NCI-H2227 (cell line): ENCODE results near the gene NDNF.

Experiments
- DNase-seq: peaks from one replicate; lab custom pipeline; 2025; ENCODE audit not compliant: unreplicated experiment; lab: John Stamatoyannopoulos, UW

The NDNF gene

DNA sequence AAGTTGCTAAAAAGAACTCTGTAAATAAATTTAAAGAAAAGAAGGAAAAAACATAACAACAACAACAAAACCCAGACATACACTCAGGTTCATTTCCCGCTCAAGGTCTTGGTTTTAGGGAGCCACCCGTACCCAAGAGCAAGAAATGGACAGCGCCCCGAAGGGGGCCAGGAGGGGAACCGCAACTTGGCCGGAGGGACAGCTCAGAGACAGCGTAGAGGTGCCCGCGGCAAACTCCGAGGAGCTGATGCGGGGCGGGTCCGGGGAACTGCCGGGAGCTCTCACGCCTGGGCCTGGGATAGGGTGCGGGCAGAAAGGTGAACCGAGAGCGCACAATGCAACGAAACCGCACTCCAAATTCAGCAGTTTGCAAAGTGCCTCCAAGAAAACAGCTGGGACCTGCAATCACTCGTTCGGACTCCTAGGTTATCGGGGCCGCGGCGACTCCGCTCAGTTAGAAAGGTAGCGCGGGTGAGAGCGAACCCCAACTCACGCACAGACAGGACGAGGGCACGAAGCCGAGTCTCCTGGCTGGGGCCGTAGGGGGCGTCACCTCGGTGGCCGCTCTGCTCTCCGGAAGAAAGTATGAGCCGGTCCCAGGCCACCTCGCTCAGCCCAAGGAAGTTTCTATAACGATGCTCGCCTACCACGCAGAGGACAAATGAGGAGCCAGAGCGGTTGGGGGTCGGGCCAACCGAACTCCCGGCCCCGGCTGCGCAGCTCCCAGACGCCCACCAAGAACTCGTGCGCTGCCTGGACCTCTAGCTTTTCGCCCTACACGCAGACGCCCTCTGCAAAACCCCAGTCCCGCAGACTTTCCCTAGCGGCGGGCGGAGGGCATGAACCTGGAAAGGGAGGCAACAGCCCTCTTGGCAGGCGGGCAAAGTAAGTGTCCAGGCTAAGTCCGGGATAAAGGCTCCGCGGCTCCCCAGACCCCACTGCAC, 1.4 kb downstream of the NDNF start:
- no peak for DNase-seq

DNA sequence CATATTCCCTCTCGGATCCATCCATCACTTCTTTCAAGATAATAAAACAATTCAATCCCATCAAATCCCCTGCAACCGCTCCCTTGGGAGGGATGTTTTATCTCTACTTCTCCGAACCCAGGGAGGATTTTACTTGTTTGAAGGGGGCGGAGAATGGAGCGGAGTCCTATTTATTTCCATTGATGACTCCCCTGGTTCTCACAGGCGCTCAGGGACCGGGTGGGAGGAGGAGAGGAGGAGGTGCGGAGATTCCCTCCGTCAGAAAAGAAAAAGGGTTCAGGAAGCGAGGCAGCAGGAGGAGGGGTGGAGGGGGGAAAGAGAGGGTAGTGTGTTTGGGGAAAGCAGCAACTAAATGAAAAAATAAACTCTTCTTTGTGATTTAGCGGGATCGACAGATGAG, 2.1 kb downstream of the NDNF start:
- no peak for DNase-seq

- DNase-seq: no peak
Measured at GRCh38 chr4:121069430-121069829, 2.9 kb downstream of the NDNF start.

GRCh38 chr4:121064482-121064881, 7.9 kb downstream of the NDNF start:
- no peak for DNase-seq

DNA sequence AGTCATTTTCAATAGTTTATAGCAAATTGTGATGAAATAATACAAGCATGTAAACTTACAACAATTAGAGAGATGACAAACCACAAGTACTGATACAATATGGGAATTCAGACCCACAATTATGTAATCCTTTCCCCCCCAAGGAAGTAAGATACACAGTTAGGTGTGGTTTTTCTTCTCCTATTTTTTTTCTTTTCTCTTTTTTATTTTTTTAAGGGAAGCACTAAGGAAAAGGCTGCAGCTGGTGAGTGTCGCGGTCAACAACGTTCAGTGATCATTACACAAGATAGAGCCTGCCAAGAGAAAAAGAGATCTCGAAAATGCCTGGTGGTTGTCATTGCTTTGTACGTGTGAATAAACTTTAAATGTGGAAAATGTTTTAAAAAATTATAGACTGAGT, 9.8 kb downstream of the NDNF start:
- no peak for DNase-seq

DNA sequence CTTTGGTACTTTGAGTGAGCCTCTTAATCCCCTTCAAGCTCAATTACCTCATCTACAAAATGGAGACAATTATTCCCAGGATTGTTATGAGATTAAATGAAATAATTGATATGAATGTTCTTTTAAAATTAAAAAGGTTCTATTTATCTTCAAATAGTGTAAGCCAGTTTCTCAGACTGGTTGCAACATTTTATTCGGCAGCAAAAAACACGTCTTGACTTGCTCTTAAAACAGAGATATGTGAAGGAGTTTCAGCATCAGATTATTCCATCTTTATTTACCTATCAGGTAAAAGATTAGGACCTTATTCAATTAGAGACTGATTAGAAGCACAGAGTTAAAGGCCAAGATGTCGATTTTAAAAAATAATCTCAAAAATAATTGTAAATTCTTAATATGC, 10.5 kb downstream of the NDNF start:
- no peak for DNase-seq

DNA sequence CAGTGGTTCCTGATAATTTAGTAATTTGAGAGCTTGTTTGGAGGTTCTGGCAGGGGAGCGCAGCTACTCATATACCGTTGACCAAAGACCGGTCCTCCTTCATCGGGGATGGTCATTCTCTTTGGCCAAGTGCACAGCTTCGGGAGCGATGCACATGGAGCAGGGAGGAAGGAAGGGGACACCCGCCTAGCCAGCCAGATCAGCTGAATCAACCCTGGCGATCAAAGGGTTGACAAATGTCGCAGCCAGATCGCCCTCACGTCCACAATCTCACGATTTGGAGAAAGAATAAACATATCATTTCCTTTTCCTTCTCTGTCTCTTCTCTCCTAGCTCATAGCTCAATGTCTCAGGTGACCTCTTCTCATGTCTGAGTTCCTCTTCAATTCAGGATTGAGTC, 11.1 kb downstream of the NDNF start:
- DNase-seq: no peak

GRCh38 chr4:121057466-121057922, 14.8 kb downstream of the NDNF start:
- DNase-seq: no peak

DNA sequence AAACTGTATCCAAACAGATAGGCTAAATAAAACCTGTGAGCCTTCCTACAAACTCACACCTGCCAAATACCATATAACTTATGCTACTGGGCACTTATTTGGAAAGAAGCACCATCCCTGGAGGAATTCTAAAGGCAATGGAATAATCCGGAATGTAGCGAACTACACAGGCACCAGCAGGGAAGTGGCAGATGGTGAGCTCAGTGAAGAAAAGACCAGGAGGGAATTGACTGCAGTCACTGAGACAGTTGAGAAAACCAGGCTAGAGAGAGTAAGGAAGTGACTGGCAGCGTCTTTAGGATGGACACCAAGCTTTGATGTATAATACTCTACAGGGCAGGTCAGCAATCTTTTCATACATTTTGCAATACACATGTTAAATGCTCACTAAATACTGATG, 16.3 kb downstream of the NDNF start:
- DNase-seq: no peak

DNA sequence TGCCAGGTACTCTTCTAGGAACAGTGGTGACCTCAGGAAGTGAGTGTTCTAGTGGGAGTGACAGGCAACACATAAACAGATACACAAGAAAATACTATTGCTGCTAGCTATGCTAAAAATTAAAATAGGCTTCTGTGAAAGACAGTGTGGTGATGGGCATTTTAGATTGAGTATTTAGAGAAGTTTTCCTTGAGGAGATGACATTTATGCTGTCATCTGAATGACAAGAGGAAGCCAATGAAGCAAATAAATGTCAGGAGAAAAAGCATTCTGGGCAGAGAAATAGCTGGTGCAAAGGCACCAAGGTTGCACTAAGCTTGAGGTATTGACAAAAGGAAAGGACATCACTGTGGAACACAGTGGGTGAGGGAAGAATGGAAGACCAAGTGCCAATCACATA, 18.0 kb downstream of the NDNF start:
- DNase-seq: no peak

- DNase-seq: no peak
Measured at GRCh38 chr4:121053601-121054143, 18.7 kb downstream of the NDNF start.

DNA sequence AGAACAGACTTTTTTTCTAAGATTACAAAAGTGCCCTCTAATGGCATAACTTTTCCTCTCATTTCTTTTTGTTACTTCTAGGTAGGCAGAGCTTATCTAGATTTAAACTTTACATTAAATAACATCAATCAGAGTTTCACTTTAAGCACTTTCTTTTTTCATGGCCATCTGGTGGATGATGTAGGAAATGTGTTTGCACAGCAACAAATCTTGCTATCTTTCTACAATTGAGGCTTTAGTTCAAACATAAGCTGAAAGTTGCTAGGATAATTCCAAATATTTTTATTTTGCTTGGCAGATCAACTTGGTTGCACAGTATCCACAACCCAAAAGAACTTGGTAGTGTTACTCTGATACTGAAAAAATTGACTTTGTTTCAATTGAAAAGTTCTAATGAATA, 22.0 kb downstream of the NDNF start:
- no peak for DNase-seq

- no peak for DNase-seq
Measured at GRCh38 chr4:121049072-121049599, 23.2 kb downstream of the NDNF start.

GRCh38 chr4:121048165-121048564, 24.2 kb downstream of the NDNF start:
- no peak for DNase-seq

DNA sequence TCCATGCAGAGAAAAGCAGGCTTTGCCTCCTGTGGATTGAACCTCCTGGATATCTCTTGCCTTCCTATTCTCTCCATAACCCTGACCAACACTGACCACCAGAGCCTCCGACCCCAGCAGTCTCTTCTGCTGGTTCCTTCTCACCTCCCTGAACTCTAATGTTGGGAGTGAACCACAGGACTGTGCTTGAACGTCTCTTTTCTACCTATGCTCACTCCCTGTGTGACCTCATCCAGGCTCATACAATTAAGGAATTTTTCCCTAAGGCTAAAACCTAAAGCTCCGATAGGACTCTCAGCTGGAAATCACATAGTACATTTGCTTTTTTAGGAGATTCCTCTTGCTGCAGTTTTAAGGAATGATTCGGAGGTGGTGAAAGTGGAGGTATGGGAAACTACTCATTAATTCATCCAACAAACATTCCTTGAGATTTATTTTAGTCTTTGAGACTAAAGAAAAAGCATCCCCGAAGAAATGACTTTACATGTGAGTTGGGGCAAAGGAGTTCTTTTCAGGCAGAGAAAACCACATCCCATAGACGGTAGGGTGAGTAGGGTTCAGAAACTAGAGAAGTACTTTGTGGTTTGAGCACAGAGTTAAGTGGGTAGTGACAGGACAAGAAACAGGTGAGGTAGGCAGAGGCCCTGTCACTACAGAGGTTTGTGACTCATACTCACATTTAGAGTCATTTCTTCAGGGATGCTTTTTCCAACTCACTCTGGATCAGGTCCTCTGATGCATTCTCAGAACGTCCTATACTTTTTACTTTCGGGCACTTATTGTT, 30.8 kb downstream of the NDNF start:
- no peak for DNase-seq

- no peak for DNase-seq
Measured at GRCh38 chr4:121034017-121034416, 38.3 kb downstream of the NDNF start.

- DNase-seq: no peak
Measured at GRCh38 chr4:121030711-121031110, 41.6 kb downstream of the NDNF start.

- no peak for DNase-seq
Measured at GRCh38 chr4:121030131-121030530, 42.2 kb downstream of the NDNF start.

DNA sequence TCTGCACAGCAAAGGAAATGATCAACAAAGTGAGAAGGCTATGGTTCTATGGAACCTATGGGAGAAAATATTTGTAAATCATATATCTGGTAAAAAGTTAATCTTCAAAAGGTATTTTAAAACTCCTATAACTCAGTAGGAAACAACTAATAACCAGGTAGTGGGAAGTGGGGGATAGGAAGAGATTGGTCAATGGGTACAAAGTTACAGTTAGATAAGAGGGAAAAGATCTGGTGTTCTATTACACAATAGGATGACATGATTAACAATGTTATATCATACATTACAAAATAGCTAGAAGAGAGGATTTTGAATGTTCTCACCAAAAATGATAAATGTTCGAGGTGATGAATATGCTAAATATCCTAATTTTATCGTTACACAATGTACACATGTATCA, 46.3 kb downstream of the NDNF start:
- DNase-seq: no peak

DNA sequence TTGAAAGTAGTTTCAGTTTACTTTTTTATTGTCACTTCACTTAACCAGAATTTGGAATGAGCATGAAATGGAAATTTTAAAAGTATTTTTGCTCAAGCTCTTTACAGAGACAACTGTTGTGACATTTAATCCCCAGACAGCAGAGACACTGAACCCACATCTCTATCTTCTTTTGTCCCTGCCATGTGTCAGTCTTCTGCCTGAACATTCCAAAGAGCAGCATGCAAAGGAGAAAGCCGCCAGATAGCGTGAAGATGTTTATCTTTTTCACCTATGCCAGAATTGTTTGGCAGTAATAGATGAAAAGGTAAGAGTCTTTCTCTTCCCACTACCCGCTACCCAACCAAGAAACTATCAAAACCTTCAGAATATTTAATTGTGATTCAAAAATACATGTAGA, 46.8 kb downstream of the NDNF start:
- DNase-seq: no peak

- no peak for DNase-seq
Measured at GRCh38 chr4:121018543-121018942, 53.8 kb downstream of the NDNF start.

DNA sequence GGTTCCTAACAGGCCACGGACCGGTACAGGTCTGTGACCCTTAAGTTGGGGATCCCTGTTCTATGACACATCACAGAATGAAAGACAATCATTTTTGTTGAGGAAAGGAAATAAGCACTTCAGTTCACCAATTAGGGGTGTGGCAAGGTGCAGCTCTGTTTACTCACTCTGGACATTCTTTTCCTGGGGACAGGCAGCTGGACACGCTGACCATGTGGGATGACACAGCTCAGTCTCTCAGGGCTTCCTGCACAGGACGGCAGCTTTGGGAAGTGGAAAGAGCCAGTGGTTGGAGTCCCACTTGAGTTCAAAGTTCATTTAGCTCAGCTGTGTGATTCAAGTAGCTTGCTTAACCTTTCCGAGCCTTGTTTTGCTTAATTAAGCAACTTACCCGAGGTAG, 55.7 kb downstream of the NDNF start:
- DNase-seq: no peak
